ENCODE measurements around the gene MMEL1.
"Not testable (repeated sequence)": the region's sequence is repeated elsewhere in the genome, so short reads cannot be mapped to it uniquely, and the experiment has no call there.

MMEL1 gene

GRCh38 chr1:2557482-2558400, 75.1 kb downstream of the MMEL1 start:
- DNase-seq (ENCODE audit: low read depth in 2 of 2), result no peak

GRCh38 chr1:2556678-2557481, 75.9 kb downstream of the MMEL1 start:
- DNase-seq (ENCODE audit: low read depth in 2 of 2), result no peak

GRCh38 chr1:2556277-2556677, 76.5 kb downstream of the MMEL1 start, which contains the start of gene TNFRSF14:
Gene TNFRSF14 (plus strand): TSS chr1:2556371. CDS start chr1:2556665, 294 bp downstream.
- peak; percentile 48 to 60 for DNase-seq (ENCODE audit: low read depth in 2 of 2)

- peak; percentile 55 to 64 for DNase-seq (ENCODE audit: low read depth in 2 of 2)
These were observed 77.1 kb downstream of the MMEL1 start for GRCh38 chr1:2555634-2556276.

GRCh38 chr1:2554621-2555387, 78.0 kb downstream of the MMEL1 start:
- no peak for DNase-seq (ENCODE audit: low read depth in 2 of 2)

- DNase-seq (ENCODE audit: low read depth in 2 of 2), result no peak
These were observed 78.8 kb downstream of the MMEL1 start for GRCh38 chr1:2553871-2554620.

- not testable (repeated sequence) for DNase-seq (ENCODE audit: low read depth in 2 of 2)
These were observed 79.7 kb downstream of the MMEL1 start for GRCh38 chr1:2553076-2553475.

- no peak for DNase-seq (ENCODE audit: low read depth in 2 of 2)
These were observed 80.6 kb downstream of the MMEL1 start for GRCh38 chr1:2552189-2552588.

GRCh38 chr1:2551544-2551943, 81.3 kb downstream of the MMEL1 start:
- DNase-seq (ENCODE audit: low read depth in 2 of 2), result not testable (repeated sequence)

- DNase-seq (ENCODE audit: low read depth in 2 of 2), result not testable (repeated sequence)
These were observed 82.4 kb downstream of the MMEL1 start for GRCh38 chr1:2550309-2550861.

GRCh38 chr1:2549367-2550029, 83.3 kb downstream of the MMEL1 start:
- DNase-seq (ENCODE audit: low read depth in 2 of 2), result not testable (repeated sequence)

GRCh38 chr1:2548068-2548589, 84.7 kb downstream of the MMEL1 start:
- DNase-seq (ENCODE audit: low read depth in 2 of 2), result peak; percentile 78 to 80

GRCh38 chr1:2547210-2548067, 85.4 kb downstream of the MMEL1 start:
- no peak for DNase-seq (ENCODE audit: low read depth in 2 of 2)

- DNase-seq (ENCODE audit: low read depth in 2 of 2), result peak in 1 of 2 donors; percentile 79
These were observed 86.2 kb downstream of the MMEL1 start for GRCh38 chr1:2546515-2547209.

- DNase-seq (ENCODE audit: low read depth in 2 of 2), result peak; percentile 69 to 73
These were observed 86.9 kb downstream of the MMEL1 start for GRCh38 chr1:2545754-2546514.

- DNase-seq (ENCODE audit: low read depth in 2 of 2), result no peak
These were observed 87.8 kb downstream of the MMEL1 start for GRCh38 chr1:2544875-2545640.
